Measurements from ENCODE around the gene SMIM12.
"Not testable (repeated sequence)": the region's sequence is repeated elsewhere in the genome, so short reads cannot be mapped to it uniquely, and the experiment has no call there.

Gene SMIM12

DNA sequence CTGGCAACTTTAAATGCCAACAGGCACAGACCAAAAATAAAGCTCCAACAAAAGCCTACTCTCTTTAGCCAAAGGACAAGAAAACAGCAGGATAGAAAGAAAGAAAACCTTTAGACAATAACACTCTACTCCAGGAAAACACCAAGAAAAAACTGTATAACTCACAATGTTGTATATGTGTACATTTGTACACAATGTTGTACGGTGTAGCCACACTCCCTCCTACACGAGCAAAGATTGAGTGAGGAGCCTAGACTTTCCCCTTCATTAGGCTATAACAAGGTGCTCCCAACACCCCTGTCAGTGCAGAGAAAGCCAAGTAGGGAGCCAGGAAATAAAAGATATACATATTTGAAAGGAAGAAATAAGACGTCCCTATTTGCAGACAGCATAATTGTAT is 42.8 kb downstream of the SMIM12 start:
- in situ Hi-C loops (cut with HindIII; ENCODE audit: low sequenced_read_pairs), result no loop called here
- no peak overlapping the region for H3K4me3 ChIP-seq (ENCODE audit: low read depth, low read length)
- TF ChIP-seq CTCF (IDR thresholded peaks at IDR 0.05; ENCODE audit: low read depth, low read length, missing control alignments), result no peak
- DNase-seq (ENCODE audit: low read depth), result no peak

DNA sequence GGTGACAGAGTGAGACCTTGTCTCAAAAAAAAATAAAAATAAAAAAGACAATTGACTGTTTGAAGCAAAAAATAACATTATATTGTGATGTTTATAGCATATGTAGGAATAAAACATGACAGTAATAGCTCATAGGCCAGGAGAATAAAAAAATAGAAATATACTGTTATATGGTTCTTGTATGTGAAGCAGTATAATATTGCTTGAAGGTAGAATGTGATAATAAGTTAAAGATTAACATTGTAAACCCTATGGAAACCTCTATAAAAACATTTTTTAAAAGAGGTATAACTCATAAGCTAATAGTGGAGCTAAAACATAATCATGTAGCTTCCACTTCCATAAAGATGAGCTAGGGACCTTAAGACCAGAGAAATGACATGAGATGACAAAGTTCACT is 43.2 kb downstream of the SMIM12 start:
- H3K4me3 ChIP-seq (ENCODE audit: low read depth, low read length), result no peak overlapping the region
- in situ Hi-C loops (cut with HindIII; ENCODE audit: low sequenced_read_pairs), result no loop called here
- no peak for TF ChIP-seq CTCF (IDR thresholded peaks at IDR 0.05; ENCODE audit: low read depth, low read length, missing control alignments)
- DNase-seq (ENCODE audit: low read depth), result no peak

DNA sequence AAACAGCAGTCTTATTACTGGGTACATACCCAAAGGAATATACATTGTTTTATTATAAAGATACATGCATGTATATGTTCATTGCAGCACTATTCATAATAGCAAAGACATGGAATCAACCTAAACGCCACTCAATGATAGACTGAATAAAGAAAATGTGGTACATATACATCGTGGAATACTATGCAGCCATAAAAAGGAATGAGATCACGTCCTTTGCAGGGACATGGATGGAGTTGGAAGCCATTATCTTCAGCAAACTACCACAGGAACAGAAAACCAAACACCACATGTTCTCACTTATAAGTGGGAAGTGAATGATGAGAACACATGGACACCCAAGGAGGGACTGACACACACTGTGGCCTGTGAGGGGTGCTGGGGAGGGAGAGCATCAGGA is 48.8 kb downstream of the SMIM12 start:
- H3K4me3 ChIP-seq (ENCODE audit: low read depth, low read length); DNase-seq (ENCODE audit: low read depth); in situ Hi-C loops (cut with HindIII; ENCODE audit: low sequenced_read_pairs): not testable (repeated sequence)

DNA sequence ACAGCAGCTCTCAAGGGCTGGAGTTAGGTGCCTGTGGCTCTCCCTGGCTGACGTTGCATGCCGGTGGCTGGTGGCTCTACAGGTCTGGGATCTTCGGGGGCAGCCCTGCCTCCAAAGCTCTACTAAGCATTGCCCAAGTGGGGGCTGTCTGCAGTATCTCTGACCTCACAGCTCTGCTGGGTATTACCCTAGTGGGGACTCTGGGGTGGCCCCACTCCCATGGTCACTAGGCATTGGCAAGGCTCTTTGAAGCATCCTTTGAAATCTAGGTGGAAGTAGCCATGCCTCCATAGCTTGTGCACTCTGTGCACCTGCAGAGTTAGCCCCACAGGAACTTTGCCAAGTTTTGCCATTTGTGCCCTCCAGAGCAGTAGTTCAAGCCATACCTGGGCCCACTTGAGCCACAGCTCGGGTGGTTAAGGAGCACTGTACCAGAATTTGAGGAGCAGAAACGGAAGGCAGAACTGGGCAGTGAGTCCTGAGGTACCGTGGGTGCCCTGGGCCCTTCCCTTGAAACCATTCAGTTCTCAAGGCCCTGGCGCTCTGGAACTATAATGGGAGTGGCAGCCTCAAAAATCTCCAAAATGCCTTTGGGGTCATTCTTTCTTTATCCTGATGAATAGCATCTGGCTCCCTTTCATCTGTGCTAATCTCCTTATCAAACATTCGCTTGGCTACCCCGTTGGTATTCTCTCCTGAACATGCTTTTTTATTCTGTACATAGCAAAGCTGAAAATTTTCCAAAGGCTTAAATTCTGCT is 51.3 kb downstream of the SMIM12 start:
- H3K4me3 ChIP-seq (ENCODE audit: low read depth, low read length), result no peak overlapping the region
- in situ Hi-C loops (cut with HindIII; ENCODE audit: low sequenced_read_pairs), result no loop called here
- DNase-seq (ENCODE audit: low read depth), result no peak
- TF ChIP-seq CTCF (IDR thresholded peaks at IDR 0.05; ENCODE audit: low read depth, low read length, missing control alignments), result no peak

DNA sequence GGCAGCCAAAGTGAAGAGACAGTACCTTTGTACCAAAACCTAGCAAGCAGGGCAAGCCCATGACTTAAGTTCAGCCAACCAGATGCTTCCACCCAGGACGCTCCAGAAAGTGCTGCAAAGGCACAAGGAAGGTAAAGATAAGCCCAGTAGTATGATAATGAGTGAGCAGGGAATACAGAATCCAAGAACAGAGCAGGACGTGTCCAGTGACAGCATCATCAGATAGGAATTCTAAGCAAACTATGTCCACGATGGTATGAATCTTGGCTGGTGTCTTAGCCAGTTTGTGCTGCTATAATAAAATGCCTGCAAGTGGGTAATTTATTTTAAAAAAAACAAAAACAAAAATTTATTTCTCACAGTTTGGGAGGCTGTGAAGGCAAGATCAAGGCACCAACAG is 53.2 kb downstream of the SMIM12 start:
- in situ Hi-C loops (cut with HindIII; ENCODE audit: low sequenced_read_pairs), result no loop called here
- no peak overlapping the region for H3K4me3 ChIP-seq (ENCODE audit: low read depth, low read length)
- no peak for DNase-seq (ENCODE audit: low read depth)
- TF ChIP-seq CTCF (IDR thresholded peaks at IDR 0.05; ENCODE audit: low read depth, low read length, missing control alignments), result no peak

DNA sequence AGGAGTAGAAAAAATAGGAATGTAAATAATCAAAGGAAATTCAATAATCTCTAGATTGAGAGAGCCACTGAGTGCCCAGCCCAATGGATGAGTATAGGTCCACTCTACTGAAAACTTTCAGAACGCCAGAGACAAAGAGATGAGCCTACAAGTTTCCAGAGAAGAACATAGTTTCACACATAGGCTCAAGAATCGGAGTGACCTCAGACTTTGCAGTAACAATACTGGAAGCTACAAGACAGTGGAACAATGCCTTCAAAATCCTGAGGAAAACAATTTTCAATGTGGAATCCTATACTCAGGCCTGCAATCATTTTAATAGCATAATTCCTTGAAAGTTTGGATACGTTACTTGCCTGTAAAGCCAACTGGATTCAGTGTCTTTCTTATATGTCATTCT is 55.8 kb downstream of the SMIM12 start:
- DNase-seq (ENCODE audit: low read depth), result no peak
- in situ Hi-C loops (cut with HindIII; ENCODE audit: low sequenced_read_pairs), result no loop called here

More for the DNA sequence above, 55.8 kb downstream of the SMIM12 start:
- no peak overlapping the region for H3K4me3 ChIP-seq (ENCODE audit: low read depth, low read length)
- no peak for TF ChIP-seq CTCF (IDR thresholded peaks at IDR 0.05; ENCODE audit: low read depth, low read length, missing control alignments)
